ENCODE data around the gene TXNDC5. TPM values are rescaled to one million over a fixed set of nuclear protein-coding genes. Genes with fewer than 3 reads are reported as not detected.
A peak's percentile ranks its signal among the peaks of the same experiment; 100 is the strongest.

TXNDC5 gene
- total RNA-seq, 1 donor from 2014 or later, result 48.2 TPM

DNA sequence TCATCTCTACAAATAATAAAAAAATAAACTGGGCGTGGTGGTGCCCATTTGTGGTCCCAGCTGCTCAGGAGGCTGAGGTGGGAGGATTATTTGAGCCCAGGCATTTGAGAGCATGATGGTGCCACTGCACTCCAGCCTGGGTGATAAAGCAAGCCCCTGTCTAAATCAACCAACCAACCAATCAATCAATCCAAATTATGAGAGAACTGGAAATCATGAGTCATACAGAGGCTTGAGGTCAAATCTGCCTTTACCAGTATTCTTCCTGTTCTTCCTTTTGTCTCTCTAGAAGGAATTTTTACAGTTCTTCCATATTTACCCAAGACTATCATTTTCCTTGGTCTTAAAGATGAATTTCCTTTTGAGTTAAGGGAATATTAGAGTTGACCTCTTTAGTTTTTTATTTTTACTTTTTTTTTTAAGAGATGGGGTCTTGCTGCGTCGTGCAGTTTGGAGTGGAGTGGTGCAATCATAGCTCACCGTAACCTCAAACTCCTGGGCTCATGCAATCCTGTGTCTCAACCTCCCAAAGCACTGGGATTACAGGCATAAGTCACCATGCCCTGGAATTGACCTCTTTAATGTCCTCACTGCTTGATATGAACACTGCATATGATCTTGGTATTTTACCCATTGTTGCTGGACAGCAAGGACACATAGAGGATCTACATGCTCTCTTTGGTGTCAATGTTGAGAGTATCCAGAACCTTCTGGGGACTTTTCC lies 44.1 kb upstream of the TXNDC5 start:
- H3K27me3 ChIP-seq (ENCODE audit: low read depth), result no peaks in the 10 kb centered on the region
- peaks cover 4% of the 10 kb centered on the region for H3K4me1 ChIP-seq
- TF ChIP-seq, protein P1, sequence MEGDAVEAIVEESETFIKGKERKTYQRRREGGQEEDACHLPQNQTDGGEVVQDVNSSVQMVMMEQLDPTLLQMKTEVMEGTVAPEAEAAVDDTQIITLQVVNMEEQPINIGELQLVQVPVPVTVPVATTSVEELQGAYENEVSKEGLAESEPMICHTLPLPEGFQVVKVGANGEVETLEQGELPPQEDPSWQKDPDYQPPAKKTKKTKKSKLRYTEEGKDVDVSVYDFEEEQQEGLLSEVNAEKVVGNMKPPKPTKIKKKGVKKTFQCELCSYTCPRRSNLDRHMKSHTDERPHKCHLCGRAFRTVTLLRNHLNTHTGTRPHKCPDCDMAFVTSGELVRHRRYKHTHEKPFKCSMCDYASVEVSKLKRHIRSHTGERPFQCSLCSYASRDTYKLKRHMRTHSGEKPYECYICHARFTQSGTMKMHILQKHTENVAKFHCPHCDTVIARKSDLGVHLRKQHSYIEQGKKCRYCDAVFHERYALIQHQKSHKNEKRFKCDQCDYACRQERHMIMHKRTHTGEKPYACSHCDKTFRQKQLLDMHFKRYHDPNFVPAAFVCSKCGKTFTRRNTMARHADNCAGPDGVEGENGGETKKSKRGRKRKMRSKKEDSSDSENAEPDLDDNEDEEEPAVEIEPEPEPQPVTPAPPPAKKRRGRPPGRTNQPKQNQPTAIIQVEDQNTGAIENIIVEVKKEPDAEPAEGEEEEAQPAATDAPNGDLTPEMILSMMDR (IDR thresholded peaks at IDR 0.05; ENCODE audit: borderline replicate concordance), result no peak
- no peak overlapping the region for H3K4me3 ChIP-seq
- intact Hi-C loops (cut with micrococcal nuclease), result no loop called here
- H3K9me3 ChIP-seq (replicated peaks), result no peaks in the 10 kb centered on the region
- DNase-seq, result no peak
- no peaks in the 10 kb centered on the region for H3K36me3 ChIP-seq
- no peak overlapping the region for H3K27ac ChIP-seq (replicated peaks)

DNA sequence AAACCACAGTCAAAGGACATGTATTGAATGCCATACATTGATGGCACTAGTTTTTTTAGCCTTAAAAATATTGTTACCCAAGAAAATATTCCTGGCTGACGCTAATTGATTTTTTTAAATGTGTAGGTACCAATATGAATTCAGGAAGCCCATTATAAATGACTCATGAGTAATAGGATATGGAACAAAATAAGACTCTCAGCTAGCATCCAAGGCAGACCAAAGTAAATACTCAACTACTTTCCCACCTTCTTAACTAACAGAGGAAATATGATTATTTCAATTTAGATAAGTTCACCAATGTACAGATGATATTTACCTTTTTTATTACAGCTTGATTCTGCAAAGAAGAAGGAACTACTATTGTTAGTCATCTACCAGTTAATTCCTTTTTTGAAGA lies 43.2 kb upstream of the TXNDC5 start:
- intact Hi-C loops (cut with micrococcal nuclease), result no loop called here
- Histone ChIP-seq H3K27me3 (ENCODE audit: low read depth) (no peaks in the 10 kb centered on the region), H3K36me3 (no peaks in the 10 kb centered on the region), H3K4me1 (peaks cover 4% of the 10 kb centered on the region), H3K4me3 (no peak overlapping the region), H3K27ac (replicated peaks) (no peak overlapping the region), H3K9me3 (replicated peaks) (no peaks in the 10 kb centered on the region)
- no peak for DNase-seq
- TF ChIP-seq, protein P1 (IDR thresholded peaks at IDR 0.05; ENCODE audit: borderline replicate concordance), result no peak

DNA sequence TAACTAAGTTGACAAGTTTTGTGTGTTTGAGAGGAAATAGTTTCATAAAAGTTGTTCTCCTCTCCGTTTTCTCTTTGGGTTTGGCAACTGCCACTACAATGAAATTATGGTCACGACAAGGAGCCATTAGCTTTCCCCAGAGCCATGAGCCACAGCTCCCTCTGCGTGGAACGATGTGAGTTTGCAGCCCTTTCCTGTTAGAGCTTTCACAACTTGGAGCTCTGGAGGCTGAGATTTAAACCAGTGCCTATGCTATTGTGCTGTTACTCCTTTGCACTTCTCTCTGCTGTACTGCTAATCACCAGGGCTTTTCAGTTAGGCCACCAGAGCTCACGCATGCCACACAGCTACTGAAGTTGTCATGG lies 29.3 kb upstream of the TXNDC5 start:
- H3K4me3 ChIP-seq, result no peak overlapping the region
- intact Hi-C loops (cut with micrococcal nuclease), result no loop called here
- peak overlapping the region; percentile 23 for H3K27ac ChIP-seq (replicated peaks)
- H3K36me3 ChIP-seq, result no peaks in the 10 kb centered on the region
- H3K27me3 ChIP-seq (ENCODE audit: low read depth), result no peaks in the 10 kb centered on the region
- H3K9me3 ChIP-seq (replicated peaks), result no peaks in the 10 kb centered on the region
- peaks cover 5% of the 10 kb centered on the region for H3K4me1 ChIP-seq
- TF ChIP-seq, protein P1 (IDR thresholded peaks at IDR 0.05; ENCODE audit: borderline replicate concordance), result no peak
- no peak for DNase-seq

DNA sequence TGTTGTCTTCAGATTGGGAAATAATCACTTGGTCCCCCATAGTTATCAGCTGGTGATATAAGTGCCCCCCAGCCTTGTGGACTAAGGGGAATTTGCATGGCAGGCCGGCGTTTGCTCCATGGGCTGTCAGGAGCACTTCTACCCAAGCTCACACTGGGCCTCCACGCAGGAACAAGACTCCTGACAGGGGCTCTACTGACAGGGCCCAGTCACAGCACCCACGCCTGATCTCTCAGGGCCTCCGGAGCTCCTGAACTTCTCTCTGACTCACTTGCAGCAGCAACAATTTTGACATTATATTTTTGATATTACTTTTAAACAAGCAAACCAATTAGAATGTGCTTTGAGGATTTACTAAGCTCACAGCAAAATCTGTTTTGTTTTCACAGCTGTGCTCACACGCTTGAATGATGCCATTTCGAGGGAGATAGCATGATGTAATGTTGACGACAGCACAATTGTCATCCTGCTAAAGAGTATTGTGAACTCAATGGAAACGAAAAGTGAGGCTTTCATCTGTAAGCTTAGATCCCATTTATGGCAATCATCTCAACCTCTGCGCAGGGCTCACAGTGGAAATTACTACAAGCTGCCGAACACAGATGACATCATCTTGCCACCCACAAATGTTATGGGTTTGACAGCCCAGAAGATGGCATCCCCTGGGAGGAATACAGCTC lies 28.7 kb upstream of the TXNDC5 start:
- Histone ChIP-seq H3K4me1 (peaks cover 5% of the 10 kb centered on the region), H3K36me3 (no peaks in the 10 kb centered on the region), H3K9me3 (replicated peaks) (no peaks in the 10 kb centered on the region), H3K4me3 (no peak overlapping the region), H3K27ac (replicated peaks) (peak overlapping the region; percentile 23), H3K27me3 (ENCODE audit: low read depth) (no peaks in the 10 kb centered on the region)
- TF ChIP-seq, protein P1 (IDR thresholded peaks at IDR 0.05; ENCODE audit: borderline replicate concordance), result no peak
- intact Hi-C loops (cut with micrococcal nuclease), result no loop called here
- DNase-seq, result no peak

DNA sequence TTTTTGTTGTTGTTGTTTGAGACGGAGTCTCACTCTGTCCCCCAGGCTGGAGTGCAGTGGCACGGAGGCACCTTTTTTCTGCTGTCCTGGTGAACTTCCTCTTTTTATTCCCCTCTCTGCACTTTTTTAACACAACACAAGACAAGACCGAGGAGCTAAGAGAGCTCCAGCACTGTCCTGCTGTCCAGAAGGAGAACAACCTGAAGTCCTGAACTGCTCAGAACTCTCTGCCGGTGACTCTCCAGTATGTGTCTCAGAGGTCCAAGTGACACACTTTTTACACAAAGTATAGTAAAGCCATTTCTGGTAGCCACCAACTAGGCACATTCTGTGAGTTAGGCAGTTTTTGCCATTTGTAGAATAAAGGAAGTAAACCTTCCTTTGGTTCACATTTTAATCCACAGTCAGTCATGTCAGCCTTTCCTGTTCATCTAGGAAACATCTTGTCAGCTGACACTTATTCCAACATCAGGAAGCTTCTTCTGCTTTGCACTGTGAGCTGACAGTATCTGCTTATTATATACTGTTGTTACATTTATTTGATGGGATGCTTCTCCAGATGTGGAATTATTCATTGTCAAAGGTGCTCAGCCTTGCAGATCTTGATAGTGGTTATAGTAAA lies 28.1 kb upstream of the TXNDC5 start:
- Histone ChIP-seq H3K4me3 (no peak overlapping the region), H3K4me1 (peaks cover 5% of the 10 kb centered on the region), H3K36me3 (no peaks in the 10 kb centered on the region), H3K9me3 (replicated peaks) (no peaks in the 10 kb centered on the region), H3K27ac (replicated peaks) (peak overlapping the region; percentile 23), H3K27me3 (ENCODE audit: low read depth) (no peaks in the 10 kb centered on the region)
- intact Hi-C loops (cut with micrococcal nuclease), result no loop called here
- TF ChIP-seq, protein P1 (IDR thresholded peaks at IDR 0.05; ENCODE audit: borderline replicate concordance), result no peak
- DNase-seq, result no peak

All from left ventricle myocardium inferior (tissue), 1 donor.